Loucy (cell line): ENCODE data around the gene KCNQ4.

Source experiments
- H2AFZ ChIP-seq: fragments of 200-600 bp; sonication (generic); 2 replicates; pipeline ENCODE4 v1.6.0; 2016; ENCODE audit warnings: antibody characterized with exemption, mild to moderate bottlenecking, low read length, moderate library complexity
- H3F3A ChIP-seq: fragments of 200-600 bp; 2 replicates; pipeline ENCODE4 v1.6.0; 2016; ENCODE audit warnings: antibody characterized with exemption, low read depth, mild to moderate bottlenecking
- H3K27me3 ChIP-seq: fragments of 200-600 bp; sonication (generic); 2 replicates; pipeline ENCODE4 v1.6.1; 2014; ENCODE audit warnings: low read length, mild to moderate bottlenecking; ENCODE audit not compliant: insufficient read depth, poor library complexity, severe bottlenecking
- H3K36me3 ChIP-seq: fragments of 200-600 bp; sonication (generic); 2 replicates; pipeline ENCODE4 v1.6.1; 2016; ENCODE audit warnings: low read length; ENCODE audit not compliant: insufficient read depth
- H3K4me1 ChIP-seq: fragments of 200-600 bp; sonication (generic); 2 replicates; pipeline ENCODE4 v1.5.1; 2014; ENCODE audit warnings: low read length, mild to moderate bottlenecking; ENCODE audit not compliant: insufficient read depth, poor library complexity, severe bottlenecking
- H3K4me2 ChIP-seq: fragments of 200-600 bp; sonication (generic); 2 replicates; pipeline ENCODE4 v1.6.0; 2014; ENCODE audit warnings: antibody characterized with exemption, low read length, low read depth, mild to moderate bottlenecking; ENCODE audit not compliant: poor library complexity, severe bottlenecking
- H3K4me3 ChIP-seq: fragments of 200-600 bp; sonication (generic); 2 replicates; pipeline ENCODE4 v1.5.1; 2014; ENCODE audit warnings: low read length, mild to moderate bottlenecking, mixed read lengths; ENCODE audit not compliant: poor library complexity, severe bottlenecking
- H3K79me2 ChIP-seq: fragments of 200-600 bp; sonication (generic); 2 replicates; pipeline ENCODE4 v1.6.1; 2014; ENCODE audit warnings: low read length; ENCODE audit not compliant: insufficient read depth
- H3K9ac ChIP-seq: fragments of 200-600 bp; sonication (generic); 2 replicates; pipeline ENCODE4 v1.6.0; 2014; ENCODE audit warnings: mild to moderate bottlenecking, low read depth, low read length, moderate library complexity; ENCODE audit not compliant: poor library complexity, severe bottlenecking
- H3K9me2 ChIP-seq: fragments of 200-600 bp; sonication (generic); replicated peaks from 2 replicates; pipeline ENCODE4 v1.6.1; 2016; ENCODE audit warnings: low read depth, low read length, mixed read lengths
- H3K9me3 ChIP-seq: fragments of 200-600 bp; sonication (generic); 2 replicates; pipeline ENCODE4 v1.6.1; 2014; ENCODE audit warnings: mild to moderate bottlenecking, antibody characterized with exemption, low read length, low read depth; ENCODE audit not compliant: insufficient read depth
- H4K20me1 ChIP-seq: fragments of 200-600 bp; sonication (generic); 2 replicates; pipeline ENCODE4 v1.6.0; 2014; ENCODE audit warnings: antibody characterized with exemption, low read length, mild to moderate bottlenecking; ENCODE audit not compliant: insufficient read depth, poor library complexity, severe bottlenecking
- CTCF ChIP-seq: fragments of 200-600 bp; sonication (generic); conservative IDR thresholded peaks from 2 replicates; pipeline ENCODE4 v1.5.1; 2014; ENCODE audit warnings: mild to moderate bottlenecking, antibody characterized with exemption, low read length
- EZH2phosphoT487 ChIP-seq: fragments of 200-600 bp; IDR thresholded peaks from 2 replicates; pipeline ENCODE4 v1.6.1; 2018; ENCODE audit warnings: antibody characterized with exemption, mild to moderate bottlenecking, moderate library complexity, borderline replicate concordance

Gene KCNQ4

GRCh38 chr1:40784141-40784770 lies 669 bp downstream of the KCNQ4 start:
- Histone ChIP-seq H3K36me3 (no peaks in the 10 kb centered on the region), H3K4me3 (no peak overlapping the region), H3F3A (no peaks in the 10 kb centered on the region), H4K20me1 (no peaks in the 10 kb centered on the region), H3K27me3 (no peaks in the 10 kb centered on the region), H3K9me3 (no peaks in the 10 kb centered on the region), H3K9me2 (no peaks in the 10 kb centered on the region), H3K4me1 (peaks cover 7% of the 10 kb centered on the region), H3K4me2 (no peak overlapping the region), H3K79me2 (no peaks in the 10 kb centered on the region), H3K9ac (no peak overlapping the region), H2AFZ (no peak overlapping the region)
- TF ChIP-seq CTCF (no peak), EZH2phosphoT487 (no peak)

GRCh38 chr1:40784771-40785151 lies 1.2 kb downstream of the KCNQ4 start:
- Histone ChIP-seq H3K36me3 (no peaks in the 10 kb centered on the region), H3K4me2 (no peak overlapping the region), H3K4me3 (no peak overlapping the region), H2AFZ (no peak overlapping the region), H3K79me2 (no peaks in the 10 kb centered on the region), H3K9ac (no peak overlapping the region), H3K9me3 (no peaks in the 10 kb centered on the region), H4K20me1 (no peaks in the 10 kb centered on the region), H3K9me2 (no peaks in the 10 kb centered on the region), H3K27me3 (no peaks in the 10 kb centered on the region), H3F3A (no peaks in the 10 kb centered on the region), H3K4me1 (peaks cover 7% of the 10 kb centered on the region)
- TF ChIP-seq EZH2phosphoT487 (no peak), CTCF (no peak)

- peaks cover 7% of the 10 kb centered on the region for H3K4me1 ChIP-seq
- no peaks in the 10 kb centered on the region for H3K9me3 ChIP-seq
- no peak overlapping the region for H3K4me3 ChIP-seq
- no peaks in the 10 kb centered on the region for H3K9me2 ChIP-seq
- no peak overlapping the region for H2AFZ ChIP-seq
- no peaks in the 10 kb centered on the region for H3K27me3 ChIP-seq
- H4K20me1 ChIP-seq = no peaks in the 10 kb centered on the region
- no peak overlapping the region for H3K4me2 ChIP-seq
- H3K36me3 ChIP-seq = no peaks in the 10 kb centered on the region
- H3F3A ChIP-seq = no peaks in the 10 kb centered on the region
- TF ChIP-seq EZH2phosphoT487 (no peak), CTCF (no peak)
- no peak overlapping the region for H3K9ac ChIP-seq
- H3K79me2 ChIP-seq = no peaks in the 10 kb centered on the region
These were observed 1.9 kb downstream of the KCNQ4 start for GRCh38 chr1:40785446-40785845.
